ENCODE results near the gene TNKS1BP1. TPM values are rescaled to one million over a fixed set of nuclear protein-coding genes. Genes with fewer than 3 reads are reported as not detected.

Gene TNKS1BP1
- total RNA-seq, 1 donor from 2014 or later = 32.6 TPM

DNA sequence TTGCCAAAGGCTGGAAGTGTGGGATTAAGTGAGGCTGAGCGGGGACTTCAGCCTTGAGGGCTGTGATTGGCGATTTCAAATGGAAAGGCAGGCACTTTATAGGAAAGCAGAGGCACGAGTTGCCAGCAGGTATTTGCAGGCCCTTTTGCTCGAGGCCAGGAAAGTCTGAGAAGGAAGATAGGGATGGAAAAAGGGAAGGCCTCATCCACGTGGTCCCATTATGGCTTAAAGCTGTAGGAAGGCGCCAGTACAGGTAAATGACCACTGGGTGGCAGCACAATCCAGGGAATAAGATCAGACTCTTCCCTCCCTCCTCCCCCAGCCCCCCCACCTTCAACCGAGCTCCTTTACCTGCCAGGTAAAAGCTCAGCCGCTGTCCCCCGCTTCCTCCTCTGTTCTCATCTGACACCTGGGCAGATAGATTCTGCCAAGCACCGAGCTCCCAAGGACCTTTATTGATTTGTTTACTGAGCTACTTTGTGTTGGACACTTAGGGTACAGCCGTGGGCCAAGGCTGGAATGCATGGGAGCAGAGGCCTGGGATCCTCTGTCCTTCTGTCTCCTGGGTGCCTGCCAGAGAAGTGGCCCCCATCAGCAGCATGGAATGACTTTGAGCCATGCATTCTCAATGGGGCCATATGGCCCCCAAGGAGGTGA lies 20.9 kb upstream of the TNKS1BP1 start:
- no peaks in the 10 kb centered on the region for H3K9me3 ChIP-seq (replicated peaks)
- peaks cover 7% of the 10 kb centered on the region for H3K27me3 ChIP-seq (ENCODE audit: low read depth)
- TF ChIP-seq CTCF (IDR thresholded peaks at IDR 0.05; ENCODE audit: borderline replicate concordance) = peak; percentile 91
- peaks cover 17% of the 10 kb centered on the region for H3K4me1 ChIP-seq
- peak; percentile 58 for DNase-seq
- intact Hi-C loops (cut with micrococcal nuclease) = no loop called here
- H3K4me3 ChIP-seq = no peak overlapping the region
- H3K27ac ChIP-seq (replicated peaks) = no peak overlapping the region
- no peaks in the 10 kb centered on the region for H3K36me3 ChIP-seq

DNA sequence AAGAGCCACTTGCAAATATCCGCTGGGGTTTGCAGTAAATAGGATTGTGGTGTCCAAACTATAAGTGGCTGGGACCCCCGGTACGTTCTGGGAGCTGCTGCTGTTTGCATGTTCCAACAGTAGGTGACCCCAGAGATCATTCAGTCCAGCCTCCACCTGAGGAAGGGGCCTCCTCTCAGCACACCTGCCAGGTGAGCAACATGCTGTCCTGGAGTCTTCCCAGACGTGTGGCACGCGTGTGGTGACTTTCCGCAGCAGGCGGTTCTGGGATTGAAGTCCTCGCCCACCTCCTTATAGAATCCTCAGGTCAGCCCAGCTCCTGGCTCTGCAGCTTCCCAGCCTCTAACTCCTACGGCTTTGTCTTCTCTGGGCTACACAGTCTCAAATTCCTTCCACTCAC lies 20.1 kb upstream of the TNKS1BP1 start:
- Histone ChIP-seq H3K27ac (replicated peaks) (no peak overlapping the region), H3K36me3 (no peaks in the 10 kb centered on the region), H3K4me3 (no peak overlapping the region), H3K4me1 (peaks cover 11% of the 10 kb centered on the region), H3K27me3 (ENCODE audit: low read depth) (peaks cover 7% of the 10 kb centered on the region), H3K9me3 (replicated peaks) (no peaks in the 10 kb centered on the region)
- TF ChIP-seq CTCF (IDR thresholded peaks at IDR 0.05; ENCODE audit: borderline replicate concordance) = no peak
- intact Hi-C loops (cut with micrococcal nuclease) = no loop called here
- no peak for DNase-seq

DNA sequence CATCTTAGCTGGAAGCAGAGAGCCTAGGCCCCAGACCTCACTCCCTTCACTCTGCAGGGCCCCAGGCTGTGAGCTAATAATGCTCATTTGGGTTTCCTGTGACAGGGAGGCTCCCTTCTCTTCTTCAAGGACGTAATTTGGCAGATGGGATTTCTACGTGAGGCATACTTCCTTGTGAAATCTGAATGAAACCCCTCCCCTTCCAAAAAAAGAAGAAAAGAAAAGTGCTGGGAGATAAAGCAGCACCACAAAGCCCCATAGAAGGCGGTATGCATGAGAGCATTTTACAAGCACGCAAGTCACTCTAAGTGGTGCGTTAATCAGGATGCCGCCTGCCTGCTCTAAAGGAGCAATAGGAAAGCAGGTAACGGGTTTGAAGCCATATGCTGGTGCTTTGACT lies 19.1 kb upstream of the TNKS1BP1 start:
- DNase-seq = no peak
- H3K27me3 ChIP-seq (ENCODE audit: low read depth) = peaks cover 9% of the 10 kb centered on the region
- peaks cover 5% of the 10 kb centered on the region for H3K4me1 ChIP-seq
- TF ChIP-seq CTCF (IDR thresholded peaks at IDR 0.05; ENCODE audit: borderline replicate concordance) = no peak
- no peaks in the 10 kb centered on the region for H3K36me3 ChIP-seq
- H3K27ac ChIP-seq (replicated peaks) = no peak overlapping the region
- intact Hi-C loops (cut with micrococcal nuclease) = no loop called here
- no peak overlapping the region for H3K4me3 ChIP-seq
- H3K9me3 ChIP-seq (replicated peaks) = no peaks in the 10 kb centered on the region

DNA sequence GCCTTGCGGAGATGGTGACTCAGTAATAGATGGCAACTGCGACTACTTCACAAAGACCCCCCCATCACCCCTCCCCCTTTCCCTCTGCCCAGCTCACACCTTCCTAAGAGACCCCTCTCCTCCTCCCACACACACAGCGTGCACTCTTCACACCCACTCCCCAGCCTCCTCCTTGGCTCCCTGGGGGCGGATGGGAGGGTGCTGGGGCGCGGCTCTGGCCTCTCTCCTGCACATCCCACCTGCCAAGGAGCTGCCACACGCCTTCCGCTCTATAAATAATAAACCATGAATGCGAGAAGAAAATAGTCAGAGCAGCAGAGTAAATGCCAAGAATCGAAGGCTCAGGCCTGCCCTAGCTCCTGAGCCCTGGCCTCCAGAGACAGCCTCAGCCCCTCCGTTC lies 17.9 kb upstream of the TNKS1BP1 start:
- intact Hi-C loops (cut with micrococcal nuclease) = no loop called here
- DNase-seq = no peak
- H3K27me3 ChIP-seq (ENCODE audit: low read depth) = peaks cover 20% of the 10 kb centered on the region
- H3K9me3 ChIP-seq (replicated peaks) = no peaks in the 10 kb centered on the region
- H3K36me3 ChIP-seq = no peaks in the 10 kb centered on the region
- H3K4me3 ChIP-seq = no peak overlapping the region
- TF ChIP-seq CTCF (IDR thresholded peaks at IDR 0.05; ENCODE audit: borderline replicate concordance) = no peak
- H3K4me1 ChIP-seq = peaks cover 5% of the 10 kb centered on the region
- no peak overlapping the region for H3K27ac ChIP-seq (replicated peaks)

GRCh38 chr11:57341250-57341808 lies 16.6 kb upstream of the TNKS1BP1 start:
- DNase-seq = no peak
- Histone ChIP-seq H3K36me3 (no peaks in the 10 kb centered on the region), H3K4me3 (no peak overlapping the region), H3K27me3 (ENCODE audit: low read depth) (peaks cover 20% of the 10 kb centered on the region), H3K4me1 (peaks cover 7% of the 10 kb centered on the region), H3K9me3 (replicated peaks) (no peaks in the 10 kb centered on the region), H3K27ac (replicated peaks) (no peak overlapping the region)
- intact Hi-C loops (cut with micrococcal nuclease) = no loop called here
- no peak for TF ChIP-seq CTCF (IDR thresholded peaks at IDR 0.05; ENCODE audit: borderline replicate concordance)

Measured in left ventricle myocardium inferior (tissue), 1 donor.